ENCODE results near the gene PSMB1.
"Not testable (repeated sequence)": the region's sequence is repeated elsewhere in the genome, so short reads cannot be mapped to it uniquely, and the experiment has no call there.

Gene PSMB1

GRCh38 chr6:170535004-170535403, 18.1 kb downstream of the PSMB1 start:
- no peak for DNase-seq
- H3K36me3 ChIP-seq (replicated peaks): peaks cover 61% of the 10 kb centered on the region
- no peak overlapping the region for H3K27ac ChIP-seq
- no peak overlapping the region for H3K4me3 ChIP-seq (ENCODE audit: low read depth, low read length)
- TF ChIP-seq CTCF (IDR thresholded peaks at IDR 0.05; ENCODE audit: low read depth, low read length, missing control alignments): no peak
- no peaks in the 10 kb centered on the region for H3K27me3 ChIP-seq (replicated peaks)
- in situ Hi-C loops (cut with HindIII; ENCODE audit: low pct_ligation_motif_present, low sequenced_read_pairs): no loop called here

- H3K4me3 ChIP-seq (ENCODE audit: low read depth, low read length): no peak overlapping the region
- DNase-seq: no peak
- in situ Hi-C loops (cut with HindIII; ENCODE audit: low pct_ligation_motif_present, low sequenced_read_pairs): no loop called here
- no peak overlapping the region for H3K27ac ChIP-seq
- no peak for TF ChIP-seq CTCF (IDR thresholded peaks at IDR 0.05; ENCODE audit: low read depth, low read length, missing control alignments)
- H3K27me3 ChIP-seq (replicated peaks): no peaks in the 10 kb centered on the region
- H3K36me3 ChIP-seq (replicated peaks): peaks cover 52% of the 10 kb centered on the region
These were observed 19.3 kb downstream of the PSMB1 start for GRCh38 chr6:170533792-170534191.

GRCh38 chr6:170532867-170533488, 20.1 kb downstream of the PSMB1 start:
- Histone ChIP-seq H3K36me3 (replicated peaks) (peaks cover 44% of the 10 kb centered on the region), H3K27ac (no peak overlapping the region), H3K4me3 (ENCODE audit: low read depth, low read length) (no peak overlapping the region), H3K27me3 (replicated peaks) (no peaks in the 10 kb centered on the region)
- no peak for DNase-seq
- in situ Hi-C loops (cut with HindIII; ENCODE audit: low pct_ligation_motif_present, low sequenced_read_pairs): no loop called here
- TF ChIP-seq CTCF (IDR thresholded peaks at IDR 0.05; ENCODE audit: low read depth, low read length, missing control alignments): no peak

- Histone ChIP-seq H3K27ac (no peak overlapping the region), H3K36me3 (replicated peaks) (peaks cover 18% of the 10 kb centered on the region), H3K4me3 (ENCODE audit: low read depth, low read length) (no peak overlapping the region), H3K27me3 (replicated peaks) (no peaks in the 10 kb centered on the region)
- DNase-seq: peak; percentile 70
- in situ Hi-C loops (cut with HindIII; ENCODE audit: low pct_ligation_motif_present, low sequenced_read_pairs): no loop called here
- peak; percentile 96 for TF ChIP-seq CTCF (IDR thresholded peaks at IDR 0.05; ENCODE audit: low read depth, low read length, missing control alignments)
These were observed 23.2 kb downstream of the PSMB1 start for GRCh38 chr6:170529839-170530469.

- H3K27me3 ChIP-seq (replicated peaks); H3K4me3 ChIP-seq (ENCODE audit: low read depth, low read length); in situ Hi-C loops (cut with HindIII; ENCODE audit: low pct_ligation_motif_present, low sequenced_read_pairs); H3K27ac ChIP-seq; H3K36me3 ChIP-seq (replicated peaks); DNase-seq: not testable (repeated sequence)
These were observed 25.1 kb downstream of the PSMB1 start for GRCh38 chr6:170527995-170528394.

GRCh38 chr6:170525795-170526194, 27.3 kb downstream of the PSMB1 start:
- Histone ChIP-seq H3K27ac (no peak overlapping the region), H3K36me3 (replicated peaks) (no peaks in the 10 kb centered on the region), H3K27me3 (replicated peaks) (no peaks in the 10 kb centered on the region), H3K4me3 (ENCODE audit: low read depth, low read length) (no peak overlapping the region)
- no peak for DNase-seq
- no peak for TF ChIP-seq CTCF (IDR thresholded peaks at IDR 0.05; ENCODE audit: low read depth, low read length, missing control alignments)
- in situ Hi-C loops (cut with HindIII; ENCODE audit: low pct_ligation_motif_present, low sequenced_read_pairs): no loop called here

All from brain microvascular endothelial cell (primary cell).